Fibroblast of mammary gland (primary cell): ENCODE results near the gene PPP1R3F.

Experiments
- DNase-seq: peaks from one replicate; pipeline ENCODE4 v3.0.0-alpha.2; 2010; ENCODE audit warnings: low read depth
- H3K4me3 ChIP-seq: 2 replicates; pipeline ENCODE4 v1.5.1; 2011; ENCODE audit warnings: low read depth, mild to moderate bottlenecking, low read length, moderate library complexity; ENCODE audit not compliant: control insufficient read depth
- TF ChIP-seq, protein P1 (sequence below): conservative IDR thresholded peaks from 2 replicates; pipeline ENCODE4 v1.5.1; 2011; ENCODE audit warnings: low read depth, low read length, inconsistent platforms; ENCODE audit not compliant: control insufficient read depth, insufficient read depth

The PPP1R3F gene

GRCh38 chrX:49238735-49239134 lies 30.9 kb upstream of the PPP1R3F start:
- TF ChIP-seq, protein P1, sequence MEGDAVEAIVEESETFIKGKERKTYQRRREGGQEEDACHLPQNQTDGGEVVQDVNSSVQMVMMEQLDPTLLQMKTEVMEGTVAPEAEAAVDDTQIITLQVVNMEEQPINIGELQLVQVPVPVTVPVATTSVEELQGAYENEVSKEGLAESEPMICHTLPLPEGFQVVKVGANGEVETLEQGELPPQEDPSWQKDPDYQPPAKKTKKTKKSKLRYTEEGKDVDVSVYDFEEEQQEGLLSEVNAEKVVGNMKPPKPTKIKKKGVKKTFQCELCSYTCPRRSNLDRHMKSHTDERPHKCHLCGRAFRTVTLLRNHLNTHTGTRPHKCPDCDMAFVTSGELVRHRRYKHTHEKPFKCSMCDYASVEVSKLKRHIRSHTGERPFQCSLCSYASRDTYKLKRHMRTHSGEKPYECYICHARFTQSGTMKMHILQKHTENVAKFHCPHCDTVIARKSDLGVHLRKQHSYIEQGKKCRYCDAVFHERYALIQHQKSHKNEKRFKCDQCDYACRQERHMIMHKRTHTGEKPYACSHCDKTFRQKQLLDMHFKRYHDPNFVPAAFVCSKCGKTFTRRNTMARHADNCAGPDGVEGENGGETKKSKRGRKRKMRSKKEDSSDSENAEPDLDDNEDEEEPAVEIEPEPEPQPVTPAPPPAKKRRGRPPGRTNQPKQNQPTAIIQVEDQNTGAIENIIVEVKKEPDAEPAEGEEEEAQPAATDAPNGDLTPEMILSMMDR: no peak
- DNase-seq: no peak
- H3K4me3 ChIP-seq: no peak overlapping the region

DNA sequence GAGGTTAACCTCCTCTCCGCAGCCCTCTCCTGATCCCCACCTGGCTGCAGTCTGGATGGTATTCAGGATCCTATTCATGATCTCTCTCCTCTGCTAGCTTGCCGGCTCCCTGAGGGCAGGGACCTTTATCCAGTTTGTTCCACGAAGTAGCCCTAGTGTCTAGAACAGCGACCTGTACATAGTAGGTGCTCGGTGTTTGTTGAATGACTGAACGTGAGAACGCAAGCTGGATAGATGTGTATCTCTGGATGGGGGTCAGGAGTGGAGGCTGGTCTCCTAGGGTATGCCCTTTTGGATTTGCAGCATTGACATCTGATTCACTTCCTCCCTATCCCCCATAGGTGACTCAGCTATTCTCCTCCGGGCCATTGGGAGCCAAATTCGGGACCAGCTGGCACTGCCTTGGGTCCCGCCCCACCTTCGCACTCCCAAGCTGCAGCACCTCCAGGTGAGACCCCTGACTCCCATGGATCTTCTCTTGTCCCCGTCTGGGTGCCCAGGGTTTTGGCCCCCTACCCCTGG lies 27.0 kb upstream of the PPP1R3F start:
- TF ChIP-seq, protein P1: no peak
- peak; percentile 11 for DNase-seq
- H3K4me3 ChIP-seq: no peak overlapping the region

GRCh38 chrX:49243166-49243565 lies 26.4 kb upstream of the PPP1R3F start:
- TF ChIP-seq, protein P1: no peak
- DNase-seq: no peak

GRCh38 chrX:49244207-49244606 lies 25.4 kb upstream of the PPP1R3F start:
- TF ChIP-seq, protein P1: no peak
- no peak for DNase-seq
- no peak overlapping the region for H3K4me3 ChIP-seq

More at GRCh38 chrX:49243166-49243565, 26.4 kb upstream of the PPP1R3F start:
- no peak overlapping the region for H3K4me3 ChIP-seq

GRCh38 chrX:49246541-49246940 lies 23.1 kb upstream of the PPP1R3F start:
- TF ChIP-seq, protein P1: no peak
- no peak for DNase-seq

DNA sequence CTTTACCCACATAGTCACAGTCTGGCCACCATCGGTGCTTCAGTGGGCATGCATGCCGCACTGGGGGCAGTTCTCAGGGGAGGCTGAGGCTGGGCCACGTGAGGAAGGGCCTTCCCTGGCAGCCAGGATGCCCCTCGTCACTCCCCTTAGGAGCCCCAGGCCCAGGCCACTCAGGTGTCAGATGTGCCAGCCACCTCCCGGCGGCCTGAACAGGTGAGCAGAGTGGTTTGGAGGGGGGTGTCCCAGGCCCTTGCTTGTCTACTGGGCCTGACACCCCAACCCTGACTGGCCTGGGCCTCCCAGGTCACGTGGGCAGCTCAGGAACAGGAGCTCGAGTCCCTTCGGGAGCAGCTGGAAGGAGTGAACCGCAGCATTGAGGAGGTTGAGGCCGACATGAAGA lies 22.2 kb upstream of the PPP1R3F start:
- H3K4me3 ChIP-seq: no peak overlapping the region
- no peak for DNase-seq
- TF ChIP-seq, protein P1: no peak

More at GRCh38 chrX:49246541-49246940, 23.1 kb upstream of the PPP1R3F start:
- no peak overlapping the region for H3K4me3 ChIP-seq
